SK-N-SH treated with all-trans-retinoic acid at 6 μM for 48 hours (cell line): ENCODE data around the gene SOAT2.

ENCODE experiments used
- ATAC-seq: fragments of 200-7000 bp; cut with Tn5 transposase; 3 replicates; pipeline ENCODE4 v1.9.1; 2020; ENCODE audit warnings: mild to moderate bottlenecking, moderate library complexity
- ARNTL ChIP-seq: fragments of 450-650 bp; formaldehyde crosslinking; IDR thresholded peaks from 2 replicates; pipeline ENCODE4 v1.5.0; 2020; ENCODE audit warnings: low read depth, mild to moderate bottlenecking, moderate library complexity, borderline replicate concordance
- BACH2 ChIP-seq: fragments of 250-450 bp; sonication (Bioruptor Pico); IDR thresholded peaks from 2 replicates; pipeline ENCODE4 v1.9.0; 2021; ENCODE audit warnings: mild to moderate bottlenecking, borderline replicate concordance
- CSDC2 ChIP-seq: fragments of 250-450 bp; sonication (Bioruptor Pico); IDR thresholded peaks from 2 replicates; pipeline ENCODE4 v1.5.0; 2020; ENCODE audit warnings: mild to moderate bottlenecking, moderate library complexity
- ESRRG ChIP-seq: fragments of 250-450 bp; sonication (Bioruptor Pico); IDR thresholded peaks from 2 replicates; pipeline ENCODE4 v1.6.1; 2021; ENCODE audit warnings: mild to moderate bottlenecking
- GLIS3 ChIP-seq: fragments of 250-450 bp; sonication (Bioruptor Pico); IDR thresholded peaks from 2 replicates; pipeline ENCODE4 v1.5.0; 2020; ENCODE audit warnings: mild to moderate bottlenecking, moderate library complexity
- ISL1 ChIP-seq: fragments of 250-450 bp; sonication (Bioruptor Pico); IDR thresholded peaks from 2 replicates; pipeline ENCODE4 v2.1.2; 2022; ENCODE audit warnings: mild to moderate bottlenecking, moderate library complexity
- OSR1 ChIP-seq: fragments of 250-450 bp; sonication (Bioruptor Pico); IDR thresholded peaks from 2 replicates; pipeline ENCODE4 v1.8.0; 2022; ENCODE audit warnings: moderate library complexity, mild to moderate bottlenecking, inconsistent platforms
- PPARA ChIP-seq: fragments of 250-450 bp; sonication (Bioruptor Pico); IDR thresholded peaks from 2 replicates; pipeline ENCODE4 v1.5.0; 2020; ENCODE audit warnings: mild to moderate bottlenecking, borderline replicate concordance
- RARB ChIP-seq: fragments of 250-450 bp; sonication (Bioruptor Pico); IDR thresholded peaks from 2 replicates; pipeline ENCODE4 v1.8.0; 2021; ENCODE audit warnings: mild to moderate bottlenecking, moderate library complexity
- SNAI2 ChIP-seq: fragments of 250-450 bp; sonication (Bioruptor Pico); IDR thresholded peaks from 2 replicates; pipeline ENCODE4 v1.5.0; 2020; ENCODE audit warnings: mild to moderate bottlenecking, moderate library complexity
- TCF4 ChIP-seq: fragments of 250-450 bp; sonication (Bioruptor Pico); IDR thresholded peaks from 2 replicates; pipeline ENCODE4 v1.8.0; 2021; ENCODE audit warnings: mild to moderate bottlenecking, moderate library complexity, borderline replicate concordance
- TOX ChIP-seq: fragments of 250-450 bp; sonication (Bioruptor Pico); IDR thresholded peaks from 2 replicates; pipeline ENCODE4 v1.8.0; 2021; ENCODE audit warnings: mild to moderate bottlenecking, moderate library complexity, borderline replicate concordance
- ZFP3 ChIP-seq: fragments of 250-450 bp; sonication (Bioruptor Pico); IDR thresholded peaks from 2 replicates; pipeline ENCODE4 v1.5.0; 2020; ENCODE audit warnings: mild to moderate bottlenecking, moderate library complexity
- ZFP30 ChIP-seq: fragments of 450-650 bp; formaldehyde crosslinking; IDR thresholded peaks from 2 replicates; pipeline ENCODE4 v1.5.0; 2022; ENCODE audit warnings: mild to moderate bottlenecking, moderate library complexity
- ZNF565 ChIP-seq: fragments of 450-650 bp; formaldehyde crosslinking; conservative IDR thresholded peaks from 2 replicates; pipeline ENCODE4 v1.5.0; 2020; ENCODE audit warnings: low read depth, mild to moderate bottlenecking, moderate library complexity
- ZNF70 ChIP-seq: fragments of 450-650 bp; formaldehyde crosslinking; IDR thresholded peaks from 2 replicates; pipeline ENCODE4 v1.5.0; 2020; ENCODE audit warnings: mild to moderate bottlenecking, moderate library complexity
- ZNF8 ChIP-seq: fragments of 450-650 bp; formaldehyde crosslinking; IDR thresholded peaks from 2 replicates; pipeline ENCODE4 v1.5.0; 2020; ENCODE audit warnings: mild to moderate bottlenecking, moderate library complexity
- TF ChIP-seq, protein P1 (sequence below): fragments of 250-450 bp; sonication (Bioruptor Pico); IDR thresholded peaks from 2 replicates; pipeline ENCODE4 v1.8.0; 2020; ENCODE audit warnings: mild to moderate bottlenecking, moderate library complexity, borderline replicate concordance
- TF ChIP-seq, protein P2 (sequence below): fragments of 250-450 bp; sonication (Bioruptor Pico); IDR thresholded peaks from 2 replicates; pipeline ENCODE4 v1.8.0; 2021; ENCODE audit warnings: low read depth, mild to moderate bottlenecking, moderate library complexity, borderline replicate concordance
- TF ChIP-seq, protein P3 (sequence below): fragments of 250-450 bp; sonication (Bioruptor Pico); IDR thresholded peaks from 2 replicates; pipeline ENCODE4 v1.5.1; 2020; ENCODE audit warnings: low read depth, mild to moderate bottlenecking, moderate library complexity
- TF ChIP-seq, protein P4 (sequence below): fragments of 250-450 bp; sonication (Bioruptor Pico); IDR thresholded peaks from 2 replicates; pipeline ENCODE4 v1.5.1; 2021; ENCODE audit warnings: mild to moderate bottlenecking, moderate library complexity

The SOAT2 gene

DNA sequence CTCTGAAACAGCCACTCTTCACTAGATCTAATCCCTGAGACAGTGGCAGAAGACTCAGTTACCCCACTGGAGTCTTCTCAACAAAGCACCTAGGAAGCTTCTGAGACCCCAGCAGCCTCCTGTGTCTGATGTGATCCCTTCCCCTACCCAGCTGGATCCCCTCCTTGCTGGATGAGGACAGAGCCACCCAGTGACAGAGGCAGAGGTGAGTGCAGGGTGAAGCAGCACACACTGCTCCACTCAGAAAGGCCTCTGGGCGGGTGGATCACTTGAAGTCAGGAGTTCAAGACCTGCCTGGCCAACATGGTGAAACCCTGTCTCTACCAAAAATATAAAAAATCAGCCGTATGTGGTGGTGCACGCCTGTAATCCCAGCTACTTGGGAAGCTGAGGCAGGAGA is 26.8 kb upstream of the SOAT2 start:
- no peak for ATAC-seq
- TF ChIP-seq OSR1 (CRISPR knock-in tag) (no peak), PPARA (CRISPR knock-in tag) (no peak), TCF4 (CRISPR knock-in tag) (no peak), TOX (no peak)
- TF ChIP-seq, protein P1, sequence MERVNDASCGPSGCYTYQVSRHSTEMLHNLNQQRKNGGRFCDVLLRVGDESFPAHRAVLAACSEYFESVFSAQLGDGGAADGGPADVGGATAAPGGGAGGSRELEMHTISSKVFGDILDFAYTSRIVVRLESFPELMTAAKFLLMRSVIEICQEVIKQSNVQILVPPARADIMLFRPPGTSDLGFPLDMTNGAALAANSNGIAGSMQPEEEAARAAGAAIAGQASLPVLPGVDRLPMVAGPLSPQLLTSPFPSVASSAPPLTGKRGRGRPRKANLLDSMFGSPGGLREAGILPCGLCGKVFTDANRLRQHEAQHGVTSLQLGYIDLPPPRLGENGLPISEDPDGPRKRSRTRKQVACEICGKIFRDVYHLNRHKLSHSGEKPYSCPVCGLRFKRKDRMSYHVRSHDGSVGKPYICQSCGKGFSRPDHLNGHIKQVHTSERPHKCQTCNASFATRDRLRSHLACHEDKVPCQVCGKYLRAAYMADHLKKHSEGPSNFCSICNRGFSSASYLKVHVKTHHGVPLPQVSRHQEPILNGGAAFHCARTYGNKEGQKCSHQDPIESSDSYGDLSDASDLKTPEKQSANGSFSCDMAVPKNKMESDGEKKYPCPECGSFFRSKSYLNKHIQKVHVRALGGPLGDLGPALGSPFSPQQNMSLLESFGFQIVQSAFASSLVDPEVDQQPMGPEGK (CRISPR knock-in tag), result no peak

DNA sequence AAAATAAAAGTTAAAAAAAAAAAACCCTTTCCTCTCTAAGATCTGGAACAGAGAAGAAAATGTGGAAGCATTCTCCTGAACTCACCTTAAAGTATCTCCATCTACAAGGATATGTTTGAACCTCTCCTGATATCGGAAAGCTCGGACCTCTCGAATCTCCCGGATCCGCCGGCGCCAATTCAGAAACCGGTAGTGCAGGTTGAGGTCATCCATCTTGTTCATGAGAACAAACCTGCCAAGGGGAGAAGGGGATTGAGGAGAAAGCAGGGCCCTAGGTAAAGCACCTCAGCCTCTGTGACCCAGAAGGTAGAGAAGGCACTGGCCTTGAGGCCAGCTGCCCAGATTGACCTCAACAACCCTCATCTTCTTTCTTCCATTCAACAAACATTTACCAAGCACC is 26.3 kb upstream of the SOAT2 start:
- TF ChIP-seq ZNF8 (CRISPR knock-in tag) (no peak), PPARA (CRISPR knock-in tag) (no peak), ZFP30 (CRISPR knock-in tag) (no peak), GLIS3 (CRISPR knock-in tag) (no peak), ZNF70 (CRISPR knock-in tag) (no peak), RARB (CRISPR knock-in tag) (no peak), ZFP3 (CRISPR knock-in tag) (no peak), ISL1 (CRISPR knock-in tag) (no peak), SNAI2 (CRISPR knock-in tag) (no peak), OSR1 (CRISPR knock-in tag) (no peak), ESRRG (CRISPR knock-in tag) (no peak), ZNF565 (CRISPR knock-in tag) (no peak), TCF4 (CRISPR knock-in tag) (no peak), ARNTL (CRISPR knock-in tag) (no peak)
- TF ChIP-seq, protein P2, sequence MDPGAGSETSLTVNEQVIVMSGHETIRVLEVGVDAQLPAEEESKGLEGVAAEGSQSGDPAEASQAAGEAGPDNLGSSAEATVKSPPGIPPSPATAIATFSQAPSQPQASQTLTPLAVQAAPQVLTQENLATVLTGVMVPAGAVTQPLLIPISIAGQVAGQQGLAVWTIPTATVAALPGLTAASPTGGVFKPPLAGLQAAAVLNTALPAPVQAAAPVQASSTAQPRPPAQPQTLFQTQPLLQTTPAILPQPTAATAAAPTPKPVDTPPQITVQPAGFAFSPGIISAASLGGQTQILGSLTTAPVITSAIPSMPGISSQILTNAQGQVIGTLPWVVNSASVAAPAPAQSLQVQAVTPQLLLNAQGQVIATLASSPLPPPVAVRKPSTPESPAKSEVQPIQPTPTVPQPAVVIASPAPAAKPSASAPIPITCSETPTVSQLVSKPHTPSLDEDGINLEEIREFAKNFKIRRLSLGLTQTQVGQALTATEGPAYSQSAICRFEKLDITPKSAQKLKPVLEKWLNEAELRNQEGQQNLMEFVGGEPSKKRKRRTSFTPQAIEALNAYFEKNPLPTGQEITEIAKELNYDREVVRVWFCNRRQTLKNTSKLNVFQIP, result no peak
- TF ChIP-seq, protein P3, sequence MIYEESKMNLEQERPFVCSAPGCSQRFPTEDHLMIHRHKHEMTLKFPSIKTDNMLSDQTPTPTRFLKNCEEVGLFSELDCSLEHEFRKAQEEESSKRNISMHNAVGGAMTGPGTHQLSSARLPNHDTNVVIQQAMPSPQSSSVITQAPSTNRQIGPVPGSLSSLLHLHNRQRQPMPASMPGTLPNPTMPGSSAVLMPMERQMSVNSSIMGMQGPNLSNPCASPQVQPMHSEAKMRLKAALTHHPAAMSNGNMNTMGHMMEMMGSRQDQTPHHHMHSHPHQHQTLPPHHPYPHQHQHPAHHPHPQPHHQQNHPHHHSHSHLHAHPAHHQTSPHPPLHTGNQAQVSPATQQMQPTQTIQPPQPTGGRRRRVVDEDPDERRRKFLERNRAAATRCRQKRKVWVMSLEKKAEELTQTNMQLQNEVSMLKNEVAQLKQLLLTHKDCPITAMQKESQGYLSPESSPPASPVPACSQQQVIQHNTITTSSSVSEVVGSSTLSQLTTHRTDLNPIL (CRISPR knock-in tag), result no peak
- TF ChIP-seq, all 23 proteins: peak for 0
- ATAC-seq, result no peak

DNA sequence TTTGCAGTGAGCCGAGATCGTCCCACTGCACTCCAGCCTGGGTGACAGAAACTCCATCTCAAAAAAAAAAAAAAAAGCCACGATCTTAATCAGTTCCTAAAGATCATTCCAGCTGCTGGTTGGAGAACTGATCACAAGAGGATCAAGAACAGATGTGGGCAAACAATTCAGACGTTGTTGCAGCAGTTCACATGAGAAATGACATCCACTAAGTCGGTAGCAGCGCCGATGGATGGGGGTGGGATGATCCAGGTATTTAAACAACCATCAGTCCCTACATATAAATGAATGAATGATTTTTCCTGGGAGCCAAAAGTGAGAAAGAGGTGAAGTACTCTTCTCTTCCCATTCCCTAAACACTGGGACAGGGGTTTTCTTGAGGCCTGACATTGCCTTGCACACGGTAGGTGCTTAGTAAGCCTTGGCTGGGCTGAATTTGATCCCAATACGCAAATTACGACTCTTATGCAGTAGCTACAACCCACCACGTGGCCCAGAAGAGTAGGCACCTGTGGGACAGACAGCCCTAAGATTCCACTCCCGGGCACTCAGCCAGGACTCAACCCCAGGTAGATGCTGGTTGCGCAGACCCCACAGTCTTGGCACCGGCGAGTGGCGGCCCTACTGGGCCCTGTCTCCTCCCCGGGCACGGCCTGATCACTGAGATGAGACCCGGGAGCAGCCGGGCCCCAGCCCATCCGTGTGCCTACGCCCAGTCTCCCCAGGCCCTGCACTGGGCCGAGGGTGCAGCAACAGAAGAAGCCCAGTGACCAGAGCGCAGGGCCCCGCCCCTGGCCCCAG is 24.7 kb upstream of the SOAT2 start:
- peak; percentile 7 for ATAC-seq

DNA sequence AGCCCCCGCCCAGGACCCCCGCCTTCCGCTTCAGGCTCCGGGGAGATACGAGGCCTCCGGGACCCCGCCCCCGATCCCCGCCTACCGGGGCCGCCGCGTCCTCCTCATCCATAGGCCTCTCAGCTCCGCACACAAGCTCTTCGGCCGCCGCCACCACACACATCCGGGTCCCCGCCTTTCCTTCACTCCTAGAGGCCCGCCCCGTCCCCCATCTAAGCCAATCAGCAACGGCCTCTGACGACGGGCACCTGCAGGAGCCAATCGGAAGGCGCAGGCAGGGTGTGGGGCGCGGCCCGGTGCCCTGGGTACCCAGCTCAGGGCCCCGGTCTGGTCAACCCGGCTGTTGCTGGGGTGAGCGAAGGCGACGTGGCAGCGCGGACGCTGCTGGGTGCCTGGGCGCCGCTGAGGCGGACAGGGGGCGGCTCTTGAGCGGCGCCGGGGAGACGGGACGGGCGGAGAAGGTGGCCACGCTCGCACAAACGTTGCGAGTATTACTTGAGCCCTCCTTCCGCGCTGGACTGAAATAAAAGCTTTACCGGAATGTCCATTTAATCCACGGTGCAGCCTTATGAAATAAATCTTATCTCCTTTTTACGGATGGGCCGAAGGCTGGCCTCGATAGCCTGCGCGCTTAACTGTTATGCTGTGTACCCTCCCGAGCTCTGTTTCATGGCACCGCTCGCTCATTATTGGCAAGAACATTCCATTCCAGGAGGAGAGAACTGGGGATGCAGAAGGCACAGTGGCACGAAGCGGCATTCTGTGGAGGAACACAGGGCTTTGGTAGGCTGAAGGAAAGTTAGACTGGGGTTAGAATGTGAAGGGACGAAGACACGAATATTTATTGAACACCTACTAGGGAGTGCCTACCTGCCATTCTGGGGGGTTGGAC is 23.8 kb upstream of the SOAT2 start, which contains the start of gene SPRYD3:
Gene SPRYD3, minus strand, starts transcription at position 165 of the 892 bp plus-strand sequence. Its CDS starts 57 bp downstream, at position 108.
- ATAC-seq, result peak; percentile 98
- TF ChIP-seq ESRRG (CRISPR knock-in tag) (0 out of 2 replicates have a peak, but pooled peaks have one; percentile 10), CSDC2 (CRISPR knock-in tag) (no peak), ZNF70 (CRISPR knock-in tag) (peak; percentile 43; the same call in 1 of the 2 replicates), RARB (CRISPR knock-in tag) (no peak)

More for the DNA sequence above, 24.7 kb upstream of the SOAT2 start:
- no peak for TF ChIP-seq BACH2 (CRISPR knock-in tag)
- peak; percentile 82 for TF ChIP-seq ZFP3 (CRISPR knock-in tag)

DNA sequence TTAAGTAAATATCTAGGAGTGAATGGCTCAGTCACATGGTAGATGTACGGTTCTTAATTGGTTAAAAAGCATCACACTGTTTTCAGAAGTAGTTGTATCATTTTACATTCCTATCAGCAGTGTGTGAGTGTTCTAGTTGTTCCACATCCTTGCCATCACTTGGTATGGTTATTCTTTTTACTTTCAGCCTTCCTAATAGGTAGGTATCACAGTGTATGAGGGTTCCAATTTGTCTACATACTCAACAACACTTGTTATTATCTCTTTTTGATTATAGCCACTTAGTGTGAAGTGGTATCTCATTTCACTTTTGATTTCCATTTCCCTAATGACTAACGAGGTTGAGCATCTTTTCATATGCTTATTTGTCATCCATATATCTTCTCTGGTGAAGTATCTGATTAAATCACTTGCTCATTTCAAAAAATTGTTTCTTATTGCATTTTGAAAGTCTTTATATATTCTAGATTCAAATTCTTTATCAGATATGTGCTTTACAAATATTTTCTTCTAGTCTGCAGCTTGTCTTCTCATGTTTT is 20.6 kb upstream of the SOAT2 start:
- ATAC-seq, result no peak
- no peak for TF ChIP-seq TOX
- TF ChIP-seq, protein P2, result no peak
- no peak for TF ChIP-seq ISL1 (CRISPR knock-in tag)
- no peak for TF ChIP-seq ZFP30 (CRISPR knock-in tag)
- TF ChIP-seq, protein P1 (CRISPR knock-in tag), result no peak
- no peak for TF ChIP-seq GLIS3 (CRISPR knock-in tag)
- no peak for TF ChIP-seq RARB (CRISPR knock-in tag)
- TF ChIP-seq ZNF8 (CRISPR knock-in tag), result no peak
- TF ChIP-seq, protein P4, sequence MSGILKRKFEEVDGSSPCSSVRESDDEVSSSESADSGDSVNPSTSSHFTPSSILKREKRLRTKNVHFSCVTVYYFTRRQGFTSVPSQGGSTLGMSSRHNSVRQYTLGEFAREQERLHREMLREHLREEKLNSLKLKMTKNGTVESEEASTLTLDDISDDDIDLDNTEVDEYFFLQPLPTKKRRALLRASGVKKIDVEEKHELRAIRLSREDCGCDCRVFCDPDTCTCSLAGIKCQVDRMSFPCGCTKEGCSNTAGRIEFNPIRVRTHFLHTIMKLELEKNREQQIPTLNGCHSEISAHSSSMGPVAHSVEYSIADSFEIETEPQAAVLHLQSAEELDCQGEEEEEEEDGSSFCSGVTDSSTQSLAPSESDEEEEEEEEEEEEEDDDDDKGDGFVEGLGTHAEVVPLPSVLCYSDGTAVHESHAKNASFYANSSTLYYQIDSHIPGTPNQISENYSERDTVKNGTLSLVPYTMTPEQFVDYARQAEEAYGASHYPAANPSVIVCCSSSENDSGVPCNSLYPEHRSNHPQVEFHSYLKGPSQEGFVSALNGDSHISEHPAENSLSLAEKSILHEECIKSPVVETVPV (CRISPR knock-in tag), result no peak
- TF ChIP-seq OSR1 (CRISPR knock-in tag), result no peak
- TF ChIP-seq ZNF565 (CRISPR knock-in tag), result no peak
